GM23338 (cell line): ENCODE results near the gene ARID3B. TPM values are rescaled to one million over a fixed set of nuclear protein-coding genes. Genes with fewer than 3 reads are reported as not detected.

ENCODE experiments used
- ATAC-seq: fragments of 200-7000 bp; cut with Tn5 transposase; 3 replicates; pipeline ENCODE4 v1.9.1; 2020
- DNase-seq: peaks from one replicate; pipeline ENCODE4 v3.0.0-alpha.2; 2015; ENCODE audit warnings: low spot score
- H2AFZ ChIP-seq: fragments of 200-600 bp; sonication (generic); 2 replicates; pipeline ENCODE4 v1.8.0; 2016; ENCODE audit warnings: antibody characterized with exemption, mild to moderate bottlenecking, moderate library complexity
- H3F3A ChIP-seq: fragments of 200-600 bp; sonication (generic); replicated peaks from 2 replicates; pipeline ENCODE4 v1.8.0; 2017; ENCODE audit warnings: antibody characterized with exemption, mixed run types, low read depth
- H3K27ac ChIP-seq: fragments of 200-600 bp; sonication (generic); 2 replicates; pipeline ENCODE4 v1.6.1; 2016; ENCODE audit warnings: low read depth
- H3K27me3 ChIP-seq: fragments of 200-600 bp; sonication (generic); 2 replicates; pipeline ENCODE4 v1.8.0; 2016; ENCODE audit warnings: mild to moderate bottlenecking, mixed run types, moderate library complexity; ENCODE audit not compliant: insufficient read depth
- H3K36me3 ChIP-seq: fragments of 200-600 bp; sonication (generic); 2 replicates; pipeline ENCODE4 v1.8.0; 2016; ENCODE audit warnings: mild to moderate bottlenecking; ENCODE audit not compliant: insufficient read depth
- H3K4me1 ChIP-seq: fragments of 200-600 bp; sonication (generic); 2 replicates; pipeline ENCODE4 v1.8.0; 2016; ENCODE audit warnings: mild to moderate bottlenecking, moderate library complexity; ENCODE audit not compliant: insufficient read depth
- H3K4me2 ChIP-seq: fragments of 200-600 bp; sonication (generic); 2 replicates; pipeline ENCODE4 v1.7.1; 2017; ENCODE audit warnings: mixed run types
- H3K4me3 ChIP-seq: fragments of 200-600 bp; sonication (generic); 2 replicates; pipeline ENCODE4 v1.6.1; 2016; ENCODE audit warnings: mixed run types
- H3K79me2 ChIP-seq: fragments of 200-600 bp; sonication (generic); replicated peaks from 2 replicates; pipeline ENCODE4 v1.8.0; 2017; ENCODE audit warnings: mild to moderate bottlenecking; ENCODE audit not compliant: insufficient read depth
- H3K9me2 ChIP-seq: fragments of 200-600 bp; sonication (generic); 2 replicates; pipeline ENCODE4 v1.8.0; 2017; ENCODE audit not compliant: insufficient read depth
- H4K20me1 ChIP-seq: fragments of 200-600 bp; sonication (generic); replicated peaks from 2 replicates; pipeline ENCODE4 v1.8.0; 2017; ENCODE audit warnings: mild to moderate bottlenecking; ENCODE audit not compliant: insufficient read depth
- H3K27ac Mint-ChIP-seq: 2 replicates; pipeline ENCODE4 v1.8.0; 2020; ENCODE audit warnings: inconsistent platforms, mild to moderate bottlenecking, moderate library complexity, mixed read lengths
- H3K27me3 Mint-ChIP-seq: 3 replicates; pipeline ENCODE4 v1.8.0; 2022; ENCODE audit warnings: low read depth, mild to moderate bottlenecking, moderate library complexity, mixed read lengths, inconsistent platforms; ENCODE audit not compliant: insufficient read depth, poor library complexity
- H3K36me3 Mint-ChIP-seq: 3 replicates; pipeline ENCODE4 v1.8.0; 2021; ENCODE audit warnings: low read depth, mild to moderate bottlenecking, inconsistent platforms, moderate library complexity, mixed read lengths
- H3K4me1 Mint-ChIP-seq: 3 replicates; pipeline ENCODE4 v1.8.0; 2020; ENCODE audit warnings: mild to moderate bottlenecking, inconsistent platforms, mixed read lengths
- H3K4me3 Mint-ChIP-seq: 3 replicates; pipeline ENCODE4 v1.8.0; 2021; ENCODE audit warnings: moderate library complexity, mild to moderate bottlenecking, inconsistent platforms, mixed read lengths
- H3K9me3 Mint-ChIP-seq: 3 replicates; pipeline ENCODE4 v1.8.0; 2020; ENCODE audit warnings: moderate library complexity, mild to moderate bottlenecking, inconsistent platforms, mixed read lengths
- CTCF ChIP-seq, 2 experiments: fragments of 200-600 bp in 1 of 2; sonication (generic) in 1 of 2; conservative IDR thresholded peaks; 2 replicates each; pipeline versions ENCODE4 v1.5.1 to v1.6.1; 2016 to 2017; ENCODE audit warnings: antibody characterized with exemption in 2 of 2, low read depth in 2 of 2, mild to moderate bottlenecking in 2 of 2, moderate library complexity in 1 of 2
- EZH2 ChIP-seq: fragments of 200-600 bp; sonication (generic); IDR thresholded peaks from one replicate; pipeline ENCODE4 v1.8.0; 2017; ENCODE audit warnings: antibody characterized with exemption, mild to moderate bottlenecking, low read depth; ENCODE audit not compliant: unreplicated experiment
- NANOG ChIP-seq: IDR thresholded peaks from 2 replicates; pipeline ENCODE4 v1.6.1; 2016; ENCODE audit warnings: antibody characterized with exemption, borderline replicate concordance
- REST ChIP-seq: IDR thresholded peaks from one replicate; pipeline ENCODE4 v1.6.1; 2018; ENCODE audit warnings: antibody characterized with exemption; ENCODE audit not compliant: unreplicated experiment
- ZNF331 ChIP-seq: fragments of 250-450 bp; sonication (Bioruptor Pico); IDR thresholded peaks from 2 replicates; pipeline ENCODE4 v1.5.0; 2020; ENCODE audit warnings: low read depth, mild to moderate bottlenecking, moderate library complexity
- ZNF462 ChIP-seq: fragments of 250-450 bp; sonication (Bioruptor Pico); IDR thresholded peaks from 2 replicates; pipeline ENCODE4 v1.5.0; 2020; ENCODE audit warnings: mild to moderate bottlenecking, moderate library complexity
- polyA plus RNA-seq: library from polyadenylated mRNA; unstranded; fragments of >200 nt; fragmentation: Nextera tagmentation; extraction: Ambion mirVana; gene quantifications from 2 replicates; pipeline ENCODE4 v1.2.1, GENCODE V29; 2016
- total RNA-seq: library from RNA; depleted of rRNA; stranded (reverse); fragments of >200 nt; shearing (Covaris generic); gene quantifications from 2 replicates; pipeline ENCODE4 v1.2.3, GENCODE V29; 2014

The ARID3B gene
- total and polyA plus RNA-seq, 2 experiments from 2014 or later = 65.5 to 147 TPM

- H3K4me3 ChIP-seq = no peak overlapping the region
- Mint-ChIP-seq H3K36me3 (peaks cover 5% of the 10 kb centered on the region; the same call in 2 of the 3 replicates), H3K4me3 (no peak overlapping the region), H3K4me1 (peaks cover 10% of the 10 kb centered on the region), H3K27ac (no peak overlapping the region), H3K27me3 (peaks cover 13% of the 10 kb centered on the region), H3K9me3 (no peaks in the 10 kb centered on the region; the same call in 2 of the 3 replicates)
- H3K9me2 ChIP-seq = no peaks in the 10 kb centered on the region
- H3K79me2 ChIP-seq = no peaks in the 10 kb centered on the region
- 0 out of 2 replicates have a peak, but pooled peaks cover 4% of the 10 kb centered on the region for H3F3A ChIP-seq
- H4K20me1 ChIP-seq = no peaks in the 10 kb centered on the region; the same call in 1 of the 2 replicates
- H3K36me3 ChIP-seq = no peaks in the 10 kb centered on the region
- H3K4me2 ChIP-seq = no peak overlapping the region
- peaks cover 7% of the 10 kb centered on the region for H3K4me1 ChIP-seq
- peaks cover under 1% of the 10 kb centered on the region; the same call in 1 of the 2 replicates for H3K27me3 ChIP-seq
- no peak for TF ChIP-seq ZNF331 (CRISPR knock-in tag)
- TF ChIP-seq CTCF (conservative IDR thresholded peaks at IDR 0.05; ENCODE audit: low read depth in 2 of 2) = no peak
- no peak for TF ChIP-seq EZH2
- TF ChIP-seq REST = no peak
- no peak for TF ChIP-seq ZNF462 (CRISPR knock-in tag)
- no peak for TF ChIP-seq NANOG
- no peak for ATAC-seq
- H2AFZ ChIP-seq = no peak overlapping the region
- no peak overlapping the region for H3K27ac ChIP-seq
- DNase-seq = no peak
Measured at GRCh38 chr15:74603026-74603788, 62.2 kb downstream of the ARID3B start.
